NAMALWA (cell line): Measurements from ENCODE around the gene ZNF841.
A peak's percentile ranks its signal among the peaks of the same experiment; 100 is the strongest.
"Not testable (repeated sequence)": the region's sequence is repeated elsewhere in the genome, so short reads cannot be mapped to it uniquely, and the experiment has no call there.

Source experiments
- DNase-seq: peaks from one replicate; pipeline ENCODE4 v3.0.0-alpha.2; 2015; ENCODE audit warnings: low spot score

ZNF841 gene

GRCh38 chr19:52095172-52096014 is at the start of gene ZNF841:
Gene ZNF841, minus strand, starts transcription at chr19:52095765. Its CDS starts 10,964 bp downstream, at chr19:52084801.
- DNase-seq = no peak

GRCh38 chr19:52142001-52142595 is 46.5 kb upstream of the ZNF841 start:
- DNase-seq = no peak

- no peak for DNase-seq
Observed at GRCh38 chr19:52141203-52141602, 45.6 kb upstream of the ZNF841 start.

- no peak for DNase-seq
Observed at GRCh38 chr19:52140032-52140710, 44.6 kb upstream of the ZNF841 start.

- peak; percentile 87 for DNase-seq
Observed at GRCh38 chr19:52139252-52140031, 43.9 kb upstream of the ZNF841 start, which contains the start of gene ZNF616. Gene ZNF616, minus strand, starts transcription at chr19:52139938. Its CDS starts 9,426 bp downstream, at chr19:52130512.

GRCh38 chr19:52138983-52139251 is 43.4 kb upstream of the ZNF841 start:
- DNase-seq = peak; percentile 7

GRCh38 chr19:52138278-52138982 is 42.9 kb upstream of the ZNF841 start:
- no peak for DNase-seq

- no peak for DNase-seq
Observed at GRCh38 chr19:52120286-52120685, 24.7 kb upstream of the ZNF841 start.

- DNase-seq = no peak
Observed at GRCh38 chr19:52115526-52116053, 20.0 kb upstream of the ZNF841 start.

- no peak for DNase-seq
Observed at GRCh38 chr19:52114691-52115090, 19.1 kb upstream of the ZNF841 start.

- DNase-seq = no peak
Observed at GRCh38 chr19:52112624-52113023, 17.1 kb upstream of the ZNF841 start.

- DNase-seq = no peak
Observed at GRCh38 chr19:52110780-52111179, 15.2 kb upstream of the ZNF841 start.

GRCh38 chr19:52102782-52103181 is 7.2 kb upstream of the ZNF841 start:
- no peak for DNase-seq

GRCh38 chr19:52101866-52102562 is 6.4 kb upstream of the ZNF841 start:
- DNase-seq = no peak

- no peak for DNase-seq
Observed at GRCh38 chr19:52099497-52100138, 4.1 kb upstream of the ZNF841 start.

- not testable (repeated sequence) for DNase-seq
Observed at GRCh38 chr19:52096416-52096815, 851 bp upstream of the ZNF841 start.

GRCh38 chr19:52094526-52095130 is 937 bp downstream of the ZNF841 start:
- no peak for DNase-seq

GRCh38 chr19:52086481-52086880 is 9.1 kb downstream of the ZNF841 start:
- DNase-seq = no peak

GRCh38 chr19:52070496-52070895 is 25.1 kb downstream of the ZNF841 start:
- no peak for DNase-seq

- no peak for DNase-seq
Observed at GRCh38 chr19:52069653-52070052, 25.9 kb downstream of the ZNF841 start.
